IMR-90 (cell line): ENCODE results near the gene COL9A3. TPM values are rescaled to one million over a fixed set of nuclear protein-coding genes. Genes with fewer than 3 reads are reported as not detected.

ENCODE experiments used
- ATAC-seq: fragments of 200-7000 bp; cut with Tn5 transposase; 2 replicates; pipeline ENCODE4 v1.9.1; 2020; ENCODE audit warnings: low read depth, mild to moderate bottlenecking, moderate library complexity
- BruUV-seq: library from RNA; stranded (reverse); fragments of 400-500 nt; replicated peaks from 2 replicates; lab custom pipeline; 2021; lab: Mats Ljungman, UMichigan
- CTCF ChIA-PET: fragments of 300-600 bp; formaldehyde crosslinking; extraction: SDS; loops from one replicate; lab custom pipeline; 2021; ENCODE audit warnings: antibody characterized with exemption; lab: Yijun Ruan, JAX
- POLR2A ChIA-PET: fragments of 300-600 bp; sonication (Branson Sonifier 250); formaldehyde crosslinking; loops from one replicate; lab custom pipeline; 2022; ENCODE audit warnings: antibody characterized with exemption; ENCODE audit not compliant: unreplicated experiment; lab: Charles Lee
- DNase-seq: peaks from one replicate; pipeline ENCODE4 v3.0.0; 2013
- H2AFZ ChIP-seq: replicated peaks from 2 replicates; pipeline ENCODE3; 2013; ENCODE audit warnings: low read length, mild to moderate bottlenecking; ENCODE audit not compliant: poor library complexity
- H2AK5ac ChIP-seq: 2 replicates; pipeline ENCODE4 v1.6.1; 2013; ENCODE audit warnings: low read depth, low read length, inconsistent platforms
- H2AK9ac ChIP-seq: replicated peaks from 2 replicates; pipeline ENCODE3; 2013; ENCODE audit warnings: mild to moderate bottlenecking, low read depth, low read length, moderate library complexity; ENCODE audit not compliant: poor library complexity
- H2BK120ac ChIP-seq: 2 replicates; pipeline ENCODE4 v1.6.1; 2013; ENCODE audit warnings: low read depth, low read length, inconsistent platforms
- H2BK15ac ChIP-seq: 3 replicates; pipeline ENCODE4 v1.6.1; 2013; ENCODE audit warnings: low read depth, low read length, inconsistent platforms
- H2BK20ac ChIP-seq: 2 replicates; pipeline ENCODE4 v1.6.1; 2013; ENCODE audit warnings: low read depth, mild to moderate bottlenecking, inconsistent platforms, low read length, moderate library complexity
- H2BK5ac ChIP-seq: 2 replicates; pipeline ENCODE4 v1.6.1; 2013; ENCODE audit warnings: mild to moderate bottlenecking, low read depth, low read length, inconsistent platforms; ENCODE audit not compliant: poor library complexity, severe bottlenecking
- H3K14ac ChIP-seq: replicated peaks from 2 replicates; pipeline ENCODE4 v1.6.1; 2013; ENCODE audit warnings: low read depth, low read length, inconsistent platforms
- H3K18ac ChIP-seq: 2 replicates; pipeline ENCODE4 v1.6.1; 2013; ENCODE audit warnings: low read depth, low read length, control low read depth
- H3K23ac ChIP-seq: 2 replicates; pipeline ENCODE4 v1.6.1; 2013; ENCODE audit warnings: low read depth, low read length, inconsistent platforms
- H3K27ac ChIP-seq: 2 replicates; pipeline ENCODE4 v1.5.1; 2013; ENCODE audit warnings: mild to moderate bottlenecking, control low read depth, low read length; ENCODE audit not compliant: insufficient read depth
- H3K27me3 ChIP-seq: 2 replicates; pipeline ENCODE4 v1.6.1; 2013; ENCODE audit warnings: low read length; ENCODE audit not compliant: control insufficient read depth, insufficient read depth
- H3K36me3 ChIP-seq: 2 replicates; pipeline ENCODE4 v1.6.1; 2013; ENCODE audit warnings: low read length, mixed read lengths; ENCODE audit not compliant: control insufficient read depth, insufficient read depth
- H3K4ac ChIP-seq: 2 replicates; pipeline ENCODE4 v1.6.1; 2013; ENCODE audit warnings: low read depth, low read length, inconsistent platforms
- H3K4me1 ChIP-seq: 2 replicates; pipeline ENCODE4 v1.6.1; 2013; ENCODE audit warnings: low read length, mixed read lengths; ENCODE audit not compliant: control insufficient read depth, insufficient read depth
- H3K4me2 ChIP-seq: 2 replicates; pipeline ENCODE4 v1.6.1; 2013; ENCODE audit warnings: low read depth, mild to moderate bottlenecking, control low read depth, low read length, moderate library complexity
- H3K4me3 ChIP-seq: 2 replicates; pipeline ENCODE4 v1.5.1; 2013; ENCODE audit warnings: low read depth, mild to moderate bottlenecking, control low read depth, low read length, moderate library complexity; ENCODE audit not compliant: insufficient read depth
- H3K56ac ChIP-seq: 2 replicates; pipeline ENCODE4 v1.6.1; 2013; ENCODE audit warnings: low read length, inconsistent platforms; ENCODE audit not compliant: insufficient read depth; ENCODE audit errors: extremely low read depth
- H3K79me1 ChIP-seq, 2 experiments: 2 replicates each; pipeline ENCODE4 v1.6.1; 2013; ENCODE audit warnings: low read length in 2 of 2, inconsistent platforms in 1 of 2, low read depth in 1 of 2
- H3K9ac ChIP-seq: 2 replicates; pipeline ENCODE4 v1.6.1; 2013; ENCODE audit warnings: low read depth, low read length, control low read depth
- H3K9me1 ChIP-seq: 2 replicates; pipeline ENCODE4 v1.6.1; 2013; ENCODE audit warnings: low read length, inconsistent platforms; ENCODE audit not compliant: insufficient read depth
- H3K9me3 ChIP-seq: 2 replicates; pipeline ENCODE4 v1.6.1; 2013; ENCODE audit warnings: low read length; ENCODE audit not compliant: control insufficient read depth, insufficient read depth
- H4K20me1 ChIP-seq: 2 replicates; pipeline ENCODE4 v1.6.1; 2013; ENCODE audit warnings: low read length, inconsistent platforms; ENCODE audit not compliant: insufficient read depth
- H4K5ac ChIP-seq: 2 replicates; pipeline ENCODE4 v1.6.1; 2013; ENCODE audit warnings: mild to moderate bottlenecking, low read depth, low read length, control low read depth
- H4K8ac ChIP-seq, 2 experiments: 2 replicates each; pipeline ENCODE4 v1.6.1; 2013; ENCODE audit warnings: low read depth in 2 of 2, low read length in 2 of 2, control low read depth in 1 of 2, inconsistent platforms in 1 of 2
- H4K91ac ChIP-seq: 2 replicates; pipeline ENCODE4 v1.6.1; 2013; ENCODE audit warnings: low read depth, low read length, inconsistent platforms; ENCODE audit not compliant: insufficient read depth
- CEBPB ChIP-seq: IDR thresholded peaks from 2 replicates; pipeline ENCODE4 v1.6.1; 2012; ENCODE audit warnings: low read depth, low read length, improper control_type of control experiment
- CTCF ChIP-seq: conservative IDR thresholded peaks from 2 replicates; pipeline ENCODE4 v1.5.1; 2012; ENCODE audit warnings: mild to moderate bottlenecking, low read depth, low read length, improper control_type of control experiment
- ELK1 ChIP-seq: fragments of 150-350 bp; IDR thresholded peaks from 2 replicates; pipeline ENCODE4 v1.6.1; 2016; ENCODE audit warnings: low read depth, mild to moderate bottlenecking, low read length, moderate library complexity, borderline replicate concordance
- FOS ChIP-seq: fragments of 150-350 bp; IDR thresholded peaks from 2 replicates; pipeline ENCODE4 v1.6.1; 2016; ENCODE audit warnings: low read depth, low read length
- MAFK ChIP-seq: IDR thresholded peaks from 2 replicates; pipeline ENCODE4 v1.6.1; 2012; ENCODE audit warnings: low read depth, low read length, improper control_type of control experiment
- MAZ ChIP-seq: IDR thresholded peaks from 2 replicates; pipeline ENCODE4 v1.6.1; 2012; ENCODE audit warnings: low read depth, mild to moderate bottlenecking, low read length, improper control_type of control experiment, moderate library complexity, borderline replicate concordance
- MXI1 ChIP-seq: IDR thresholded peaks from 2 replicates; pipeline ENCODE4 v1.6.1; 2012; ENCODE audit warnings: low read depth, mild to moderate bottlenecking, low read length, moderate library complexity, borderline replicate concordance
- NFE2L2 ChIP-seq: fragments of 150-350 bp; IDR thresholded peaks from 2 replicates; pipeline ENCODE4 v1.6.1; 2016; ENCODE audit warnings: low read depth, mild to moderate bottlenecking, low read length
- POLR2A ChIP-seq: IDR thresholded peaks from 2 replicates; pipeline ENCODE4 v1.6.1; 2012; ENCODE audit warnings: mild to moderate bottlenecking, low read depth, low read length
- RFX5 ChIP-seq: IDR thresholded peaks from 2 replicates; pipeline ENCODE4 v1.8.0; 2012; ENCODE audit warnings: low read depth, mild to moderate bottlenecking, low read length, moderate library complexity
- USF2 ChIP-seq: fragments of 150-350 bp; IDR thresholded peaks from 2 replicates; pipeline ENCODE4 v1.6.1; 2017; ENCODE audit warnings: mild to moderate bottlenecking, antibody characterized with exemption, low read length, low read depth
- WGBS, 2 experiments: methylation state at CpG; one replicate each; pipeline versions ENCODE4 v1.1.5 to v1.1.7; 2013; ENCODE audit warnings: missing lambda C conversion rate in 2 of 2; ENCODE audit not compliant: insufficient read length in 1 of 2; ENCODE audit errors: extremely low coverage in 2 of 2; 5-methylcytosine and 5-hydroxymethylcytosine counted together
- dilution Hi-C: fragments of 300-500 bp; cut with HindIII; formaldehyde crosslinking; loops from one replicate; pipeline ENCODE4 v1.14.3; 2018; ENCODE audit warnings: low sequenced_read_pairs; ENCODE audit not compliant: unreplicated experiment
- in situ Hi-C: fragments of 300-500 bp; cut with MboI; formaldehyde crosslinking; loops from 3 replicates; pipeline ENCODE4 v1.14.3; 2019; ENCODE audit warnings: low sequenced_read_pairs, inconsistent platforms, mixed read lengths
- intact Hi-C: fragments of 100-400 bp; cut with micrococcal nuclease; formaldehyde crosslinking; loops from 2 replicates; pipeline ENCODE4 v1.10.0; 2022
- polyA plus RNA-seq, 3 experiments: library from polyadenylated mRNA; depleted of rRNA; stranded (reverse); fragments of >200 nt; gene quantifications; 2 replicates each; pipeline ENCODE4 v1.2.3, GENCODE V29; 2012; ENCODE audit warnings: low replicate concordance in 1 of 3
- total RNA-seq: library from RNA; depleted of rRNA; stranded (reverse); fragments of >200 nt; gene quantifications from 2 replicates; pipeline ENCODE4 v1.2.3, GENCODE V29; 2012

COL9A3 gene
- total and polyA plus RNA-seq, 2 of the 4 experiments (the other 2 are of a cell fraction) = 0.36 to 1.4 TPM

- no peak for ATAC-seq
- no peak overlapping the region for H2AK5ac ChIP-seq
- peak overlapping the region; percentile 70 for H2AK9ac ChIP-seq
- no peaks in the 10 kb centered on the region for H3K9me3 ChIP-seq
- H3K4ac ChIP-seq = no peak overlapping the region
- in situ Hi-C loops = no loop called here
- ChIA-PET CTCF (interaction anchor here (2.1 kb wide), 1 partner anchor 11 kb away, joined by 8 read pairs; no protein-coding TSS in a partner anchor), POLR2A (no interaction called here)
- H3K23ac ChIP-seq = no peak overlapping the region
- H2AFZ ChIP-seq = no peak overlapping the region
- peaks cover 2% of the 10 kb centered on the region; the same call in 1 of the 2 replicates for H3K27me3 ChIP-seq
- no peak overlapping the region for H3K9ac ChIP-seq
- no peak overlapping the region for H3K4me3 ChIP-seq
- H3K14ac ChIP-seq = no peak overlapping the region
- H3K36me3 ChIP-seq = no peaks in the 10 kb centered on the region
- H4K5ac ChIP-seq = no peak overlapping the region
- H4K91ac ChIP-seq = no peak overlapping the region
- H4K8ac ChIP-seq = no peak overlapping the region
- H3K4me2 ChIP-seq = no peak overlapping the region
- no peak overlapping the region for H3K18ac ChIP-seq
- H3K27ac ChIP-seq = no peak overlapping the region
- no peak overlapping the region for H2BK5ac ChIP-seq
- dilution Hi-C loops = no loop called here
- H2BK120ac ChIP-seq = no peak overlapping the region
- no peak for DNase-seq
- TF ChIP-seq MXI1 = no peak
- no peak for TF ChIP-seq NFE2L2
- no peak for TF ChIP-seq FOS
- no peak for TF ChIP-seq RFX5
- no peak for TF ChIP-seq ELK1
- TF ChIP-seq MAFK = no peak
- no peak for TF ChIP-seq CTCF
- TF ChIP-seq MAZ = no peak
- TF ChIP-seq POLR2A = no peak
- no peak for TF ChIP-seq USF2
- no peak for TF ChIP-seq CEBPB
- H3K9me1 ChIP-seq = no peaks in the 10 kb centered on the region; the same call in 1 of the 2 replicates
- H3K56ac ChIP-seq = no peak overlapping the region
- no peaks in the 10 kb centered on the region for H3K79me1 ChIP-seq
- no TSS peak for BruUV-seq
- H2BK20ac ChIP-seq = no peak overlapping the region
- no peaks in the 10 kb centered on the region for H3K4me1 ChIP-seq
- H4K20me1 ChIP-seq = no peaks in the 10 kb centered on the region
- 80% methylated on average over 14 of the region's 17 CpGs; no CpG with 5 or more reads in 1 of the 2 experiments for WGBS, 2 experiments
- no peak overlapping the region for H2BK15ac ChIP-seq
- intact Hi-C loops = no loop called here
These were observed 36.2 kb upstream of the COL9A3 start for GRCh38 chr20:62780696-62781095.
